ENCODE measurements around the gene FTL. TPM values are rescaled to one million over a fixed set of nuclear protein-coding genes. Genes with fewer than 3 reads are reported as not detected.

The FTL gene
- total and polyA plus RNA-seq, 8 donors = 1,292 to 8,824 (median 3,975) TPM

- intact Hi-C loops (cut with DNase I; ENCODE audit: low total_unique reads) = no loop called here
- peaks cover 32 to 47% (median 42%) of the 10 kb centered on the region in 4 donors for H3K4me1 ChIP-seq
- H3K36me3 ChIP-seq = peaks cover 15 to 42% (median 36%) of the 10 kb centered on the region in 4 donors
- peak overlapping the region; percentile 57 to 81 (median 71) for H3K4me3 ChIP-seq
- 5 to 24% (median 17%) methylated on average over 7 to 8 of the region's 8 CpGs for WGBS, 5 donors
- TF ChIP-seq POLR2AphosphoS5 (IDR thresholded peaks at IDR 0.05) (peak; percentile 57 to 87 (median 60)), EP300 (IDR thresholded peaks at IDR 0.05) (no peak)
- H3K27ac ChIP-seq = peak overlapping the region; percentile 85 to 96 (median 94)
- no peaks in the 10 kb centered on the region for H3K27me3 ChIP-seq
- peak; percentile 65 to 87 for DNase-seq
- no peaks in the 10 kb centered on the region for H3K9me3 ChIP-seq
Observed at GRCh38 chr19:48991873-48992580, 26.9 kb downstream of the FTL start.

DNA sequence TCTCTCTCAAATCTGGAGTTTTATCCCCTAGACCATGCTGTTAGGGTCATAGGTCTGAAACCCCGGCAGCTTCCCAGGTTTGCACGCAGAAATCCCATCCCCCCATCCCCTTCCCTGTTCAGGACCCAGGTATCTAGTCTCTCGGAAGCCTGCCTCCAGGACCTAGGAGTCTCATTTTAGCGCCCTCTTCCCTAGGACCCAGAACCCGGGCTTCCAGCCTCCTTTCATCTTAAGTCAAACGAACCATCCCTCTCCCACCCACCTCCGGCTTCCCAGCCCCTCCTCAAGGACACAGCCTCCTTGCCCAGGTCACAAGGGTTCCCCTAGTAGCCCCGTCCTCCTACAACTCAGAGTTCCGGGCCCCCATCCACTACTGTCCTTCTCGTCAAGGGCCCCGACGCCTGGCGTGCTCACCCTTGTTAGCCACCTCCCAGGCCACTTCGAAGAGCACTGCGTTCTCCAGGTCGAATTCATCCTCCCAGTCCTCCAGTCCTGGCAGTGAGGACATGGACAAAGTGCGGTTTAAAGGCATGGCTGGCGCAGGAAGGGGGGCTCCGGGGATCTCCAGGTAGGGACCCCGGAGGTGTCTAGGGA lies 27.6 kb downstream of the FTL start:
- H3K4me1 ChIP-seq = peaks cover 32 to 47% (median 42%) of the 10 kb centered on the region in 4 donors
- H3K4me3 ChIP-seq = peak overlapping the region; percentile 57 to 81 (median 71)
- DNase-seq = no peak
- no peaks in the 10 kb centered on the region for H3K27me3 ChIP-seq
- H3K36me3 ChIP-seq = peaks cover 13 to 37% (median 31%) of the 10 kb centered on the region in 4 donors
- TF ChIP-seq POLR2A (IDR thresholded peaks at IDR 0.05) (no peak), POLR2AphosphoS5 (IDR thresholded peaks at IDR 0.05) (no peak), EP300 (IDR thresholded peaks at IDR 0.05) (no peak)
- TF ChIP-seq, protein P1, sequence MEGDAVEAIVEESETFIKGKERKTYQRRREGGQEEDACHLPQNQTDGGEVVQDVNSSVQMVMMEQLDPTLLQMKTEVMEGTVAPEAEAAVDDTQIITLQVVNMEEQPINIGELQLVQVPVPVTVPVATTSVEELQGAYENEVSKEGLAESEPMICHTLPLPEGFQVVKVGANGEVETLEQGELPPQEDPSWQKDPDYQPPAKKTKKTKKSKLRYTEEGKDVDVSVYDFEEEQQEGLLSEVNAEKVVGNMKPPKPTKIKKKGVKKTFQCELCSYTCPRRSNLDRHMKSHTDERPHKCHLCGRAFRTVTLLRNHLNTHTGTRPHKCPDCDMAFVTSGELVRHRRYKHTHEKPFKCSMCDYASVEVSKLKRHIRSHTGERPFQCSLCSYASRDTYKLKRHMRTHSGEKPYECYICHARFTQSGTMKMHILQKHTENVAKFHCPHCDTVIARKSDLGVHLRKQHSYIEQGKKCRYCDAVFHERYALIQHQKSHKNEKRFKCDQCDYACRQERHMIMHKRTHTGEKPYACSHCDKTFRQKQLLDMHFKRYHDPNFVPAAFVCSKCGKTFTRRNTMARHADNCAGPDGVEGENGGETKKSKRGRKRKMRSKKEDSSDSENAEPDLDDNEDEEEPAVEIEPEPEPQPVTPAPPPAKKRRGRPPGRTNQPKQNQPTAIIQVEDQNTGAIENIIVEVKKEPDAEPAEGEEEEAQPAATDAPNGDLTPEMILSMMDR (IDR thresholded peaks at IDR 0.05) = no peak
- intact Hi-C loops (cut with DNase I; ENCODE audit: low total_unique reads) = no loop called here
- peak overlapping the region; percentile 85 to 96 (median 94) for H3K27ac ChIP-seq
- 0 to 1% (median 0%) methylated on average over 19 to 20 of the region's 20 CpGs for WGBS, 5 donors
- H3K9me3 ChIP-seq = no peaks in the 10 kb centered on the region

- peak within 1 kb of the TSS; percentile 57 to 81 (median 71) for H3K4me3 ChIP-seq
- H3K4me1 ChIP-seq = peaks cover 32 to 47% (median 42%) of the 10 kb centered on the region in 4 donors
- peak; percentile 100 for DNase-seq
- TF ChIP-seq POLR2A (IDR thresholded peaks at IDR 0.05) = peak in 2 of 4 donors; percentile 54 to 79
- TF ChIP-seq POLR2AphosphoS5 (IDR thresholded peaks at IDR 0.05) = peak; percentile 96 to 99 (median 99)
- TF ChIP-seq, protein P1 (IDR thresholded peaks at IDR 0.05) = peak in 6 of 7 experiments; percentile 92 to 99 (median 98)
- TF ChIP-seq EP300 (IDR thresholded peaks at IDR 0.05) = no peak
- intact Hi-C loops (cut with DNase I; ENCODE audit: low total_unique reads) = no loop called here
- no peaks in the 10 kb centered on the region for H3K9me3 ChIP-seq
- no peaks in the 10 kb centered on the region for H3K27me3 ChIP-seq
- WGBS, 5 donors = 0 to 1% (median 1%) methylated on average over 32 to 56 of the region's 56 CpGs
- peak within 1 kb of the TSS; percentile 85 to 96 (median 94) for H3K27ac ChIP-seq
- peaks cover 8 to 29% (median 24%) of the 10 kb centered on the region in 4 donors for H3K36me3 ChIP-seq
Observed at GRCh38 chr19:48993175-48994034, 28.3 kb downstream of the FTL start, which contains the start of the genes GYS1 and RUVBL2. Gene GYS1, minus strand, starts transcription at chr19:48993309. Its CDS starts 197 bp downstream, at chr19:48993112. Gene RUVBL2, plus strand, starts transcription at chr19:48993887. Its CDS starts 25 bp downstream, at chr19:48993912.

- WGBS, 5 donors = 0 to 4% (median 1%) methylated on average over 13 of the region's 13 CpGs
- H3K9me3 ChIP-seq = no peaks in the 10 kb centered on the region
- peaks cover 32 to 47% (median 42%) of the 10 kb centered on the region in 4 donors for H3K4me1 ChIP-seq
- no peaks in the 10 kb centered on the region for H3K27me3 ChIP-seq
- peak overlapping the region; percentile 57 to 81 (median 71) for H3K4me3 ChIP-seq
- H3K27ac ChIP-seq = peak overlapping the region; percentile 85 to 96 (median 94)
- TF ChIP-seq EP300 (IDR thresholded peaks at IDR 0.05) (no peak), POLR2AphosphoS5 (IDR thresholded peaks at IDR 0.05) (no peak), POLR2A (IDR thresholded peaks at IDR 0.05) (no peak)
- TF ChIP-seq, protein P1 (IDR thresholded peaks at IDR 0.05) = no peak
- no peak for DNase-seq
- intact Hi-C loops (cut with DNase I; ENCODE audit: low total_unique reads) = no loop called here
- H3K36me3 ChIP-seq = peaks cover 2 to 23% (median 18%) of the 10 kb centered on the region in 4 donors
Observed at GRCh38 chr19:48994035-48994386, 28.9 kb downstream of the FTL start.
